ENCODE measurements around the gene HBB. TPM values are rescaled to one million over a fixed set of nuclear protein-coding genes. Genes with fewer than 3 reads are reported as not detected.
"Not testable (repeated sequence)": the region's sequence is repeated elsewhere in the genome, so short reads cannot be mapped to it uniquely, and the experiment has no call there.

The HBB gene
- total RNA-seq, 1 experiment from 2014 or later = not detected

- H3K27me3 ChIP-seq (ENCODE audit: insufficient read depth, low read length) = no peaks in the 10 kb centered on the region; the same call in 1 of the 2 replicates
- peak; percentile 28 for DNase-seq
- no peak for TF ChIP-seq CTCF (conservative IDR thresholded peaks at IDR 0.05)
- WGBS (ENCODE audit: extremely low coverage, insufficient read length, low lambda C conversion rate) = no CpG with 5 or more reads among the region's 2 CpGs
- H2BK120ac ChIP-seq (ENCODE audit: low read depth, low read length, poor library complexity, severe bottlenecking) = no peak overlapping the region
- no peak overlapping the region for H4K5ac ChIP-seq (ENCODE audit: insufficient read length, low read depth, low read length)
- H4K91ac ChIP-seq (ENCODE audit: insufficient read length, low read depth, low read length) = no peak overlapping the region
- H3K27ac Mint-ChIP-seq = no peak overlapping the region; a peak in 1 of 7 replicates
- H3K56ac ChIP-seq (ENCODE audit: insufficient read length, low read depth, low read length) = no peak overlapping the region
- no peaks in the 10 kb centered on the region for H3K79me2 ChIP-seq (ENCODE audit: insufficient read depth, low read length)
- no peak overlapping the region for H2BK20ac ChIP-seq (ENCODE audit: low read depth, low read length, poor library complexity, severe bottlenecking)
- H4K20me1 ChIP-seq (ENCODE audit: control insufficient read depth, insufficient read depth, insufficient read length) = no peaks in the 10 kb centered on the region
- no peak overlapping the region for H2BK15ac ChIP-seq (ENCODE audit: low read depth, low read length)
- H3K9me3 Mint-ChIP-seq = peaks cover 13 to 16% of the 10 kb centered on the region in 2 experiments
- no peaks in the 10 kb centered on the region for H3K9me3 ChIP-seq (ENCODE audit: control insufficient read depth, low read depth, low read length)
- H3K4me1 Mint-ChIP-seq = peaks cover 29 to 31% of the 10 kb centered on the region in 2 experiments
- H3K4ac ChIP-seq (ENCODE audit: low read depth, low read length) = no peak overlapping the region
- H2BK12ac ChIP-seq (ENCODE audit: insufficient read length, low read depth, low read length) = no peak overlapping the region
- no peak overlapping the region for H3K18ac ChIP-seq (ENCODE audit: insufficient read length, low read depth, low read length)
- H3K79me1 ChIP-seq (ENCODE audit: insufficient read depth, low read depth, low read length, poor library complexity, severe bottlenecking) = no peaks in the 10 kb centered on the region
- H3T11ph ChIP-seq (ENCODE audit: low read length) = no peak overlapping the region
- peaks cover 0 to 18% (median 0%) of the 10 kb centered on the region in 3 experiments; a peak in 3 of 7 replicates for H3K36me3 Mint-ChIP-seq (ENCODE audit: insufficient read depth in 1 of 3, low read depth in 3 of 3)
- H3K14ac ChIP-seq (ENCODE audit: insufficient read depth, low read length) = no peak overlapping the region
- H3K23me2 ChIP-seq (ENCODE audit: insufficient read length, low read depth, low read length, poor library complexity, severe bottlenecking) = no peaks in the 10 kb centered on the region
- H3K4me2 ChIP-seq (ENCODE audit: insufficient read depth, insufficient read length, low read length) = no peak overlapping the region
- no peak overlapping the region for H3K23ac ChIP-seq (ENCODE audit: insufficient read length, low read depth, low read length)
- peaks cover 43% of the 10 kb centered on the region for H3K27me3 Mint-ChIP-seq (ENCODE audit: low read depth)
- H2AFZ ChIP-seq (ENCODE audit: low read length) = no peak overlapping the region
- H3K9ac ChIP-seq (ENCODE audit: extremely low read depth, insufficient read length, low read length) = no peak overlapping the region
- no peak overlapping the region for H2AK5ac ChIP-seq (ENCODE audit: insufficient read length, low read length)
- H3K4me3 Mint-ChIP-seq = peak overlapping the region in 1 of 2 experiments; percentile 50; a peak in 1 of 5 replicates
- no peaks in the 10 kb centered on the region for H3K4me1 ChIP-seq (ENCODE audit: insufficient read depth, low read length)
- H2BK5ac ChIP-seq (ENCODE audit: insufficient read length, low read length) = no peak overlapping the region
- no peak overlapping the region for H4K8ac ChIP-seq (replicated peaks; ENCODE audit: insufficient read length, low read depth, low read length)
- no peak overlapping the region for H3K27ac ChIP-seq (ENCODE audit: insufficient read length, low read depth, low read length)
Measured at GRCh38 chr11:5257296-5257695, 30.4 kb upstream of the HBB start.

- H3K9me3 Mint-ChIP-seq = peaks cover 9 to 12% of the 10 kb centered on the region in 2 experiments
Measured at GRCh38 chr11:5254646-5255413, 28.0 kb upstream of the HBB start, which contains the start of gene HBG2. Gene HBG2, minus strand, starts transcription at chr11:5254781. Its CDS starts 53 bp downstream, at chr11:5254728.

More at GRCh38 chr11:5254646-5255413, 28.0 kb upstream of the HBB start, which contains the start of gene HBG2:
- not testable (repeated sequence) for H3K23me2 ChIP-seq (ENCODE audit: insufficient read length, low read depth, low read length, poor library complexity, severe bottlenecking); H2BK20ac ChIP-seq (ENCODE audit: low read depth, low read length, poor library complexity, severe bottlenecking); H3T11ph ChIP-seq (ENCODE audit: low read length); H4K5ac ChIP-seq (ENCODE audit: insufficient read length, low read depth, low read length); H3K79me2 ChIP-seq (ENCODE audit: insufficient read depth, low read length); H3K4me2 ChIP-seq (ENCODE audit: insufficient read depth, insufficient read length, low read length); H3K4me1 ChIP-seq (ENCODE audit: insufficient read depth, low read length); H3K4me3 Mint-ChIP-seq; H4K8ac ChIP-seq (replicated peaks; ENCODE audit: insufficient read length, low read depth, low read length); H2BK120ac ChIP-seq (ENCODE audit: low read depth, low read length, poor library complexity, severe bottlenecking); H3K4ac ChIP-seq (ENCODE audit: low read depth, low read length); H2BK12ac ChIP-seq (ENCODE audit: insufficient read length, low read depth, low read length); H3K27ac Mint-ChIP-seq; H2AFZ ChIP-seq (ENCODE audit: low read length); H4K20me1 ChIP-seq (ENCODE audit: control insufficient read depth, insufficient read depth, insufficient read length); DNase-seq; H3K18ac ChIP-seq (ENCODE audit: insufficient read length, low read depth, low read length); H3K79me1 ChIP-seq (ENCODE audit: insufficient read depth, low read depth, low read length, poor library complexity, severe bottlenecking); H2BK15ac ChIP-seq (ENCODE audit: low read depth, low read length); H2BK5ac ChIP-seq (ENCODE audit: insufficient read length, low read length); H2AK5ac ChIP-seq (ENCODE audit: insufficient read length, low read length); H4K91ac ChIP-seq (ENCODE audit: insufficient read length, low read depth, low read length); H3K14ac ChIP-seq (ENCODE audit: insufficient read depth, low read length); H3K27ac ChIP-seq (ENCODE audit: insufficient read length, low read depth, low read length); H3K23ac ChIP-seq (ENCODE audit: insufficient read length, low read depth, low read length); H3K56ac ChIP-seq (ENCODE audit: insufficient read length, low read depth, low read length); H3K9ac ChIP-seq (ENCODE audit: extremely low read depth, insufficient read length, low read length); H3K27me3 ChIP-seq (ENCODE audit: insufficient read depth, low read length); H3K9me3 ChIP-seq (ENCODE audit: control insufficient read depth, low read depth, low read length)
- no CpG with 5 or more reads among the region's 9 CpGs for WGBS (ENCODE audit: extremely low coverage, insufficient read length, low lambda C conversion rate)
- Mint-ChIP-seq H3K36me3 (ENCODE audit: insufficient read depth in 1 of 3, low read depth in 3 of 3) (peaks cover 0 to 10% (median 0%) of the 10 kb centered on the region in 3 experiments; a peak in 3 of 7 replicates), H3K4me1 (peaks cover 29 to 30% of the 10 kb centered on the region in 2 experiments), H3K27me3 (ENCODE audit: low read depth) (peaks cover 40% of the 10 kb centered on the region)

All from H9 (cell line).